SHP77 (cell line): ENCODE results near the gene RNF214.
A peak's percentile ranks its signal among the peaks of the same experiment; 100 is the strongest.
"Not testable (repeated sequence)": the region's sequence is repeated elsewhere in the genome, so short reads cannot be mapped to it uniquely, and the experiment has no call there.

Experiments used
- DNase-seq, 2 experiments: peaks; one replicate each; lab custom pipeline; 2025; lab: John Stamatoyannopoulos, UW

RNF214 gene

GRCh38 chr11:117315285-117316196 is 83.1 kb downstream of the RNF214 start:
- DNase-seq = no peak

GRCh38 chr11:117316197-117316961 is 83.9 kb downstream of the RNF214 start, which contains the start of gene BACE1:
Gene BACE1 (minus strand): TSS chr11:117316256. CDS start chr11:117315795, 461 bp downstream.
- peak; percentile 83 to 90 for DNase-seq

GRCh38 chr11:117318738-117319137 is 86.3 kb downstream of the RNF214 start:
- no peak for DNase-seq

GRCh38 chr11:117319214-117319840 is 86.9 kb downstream of the RNF214 start:
- DNase-seq = no peak

- DNase-seq = not testable (repeated sequence)
Observed at GRCh38 chr11:117327255-117327566, 94.7 kb downstream of the RNF214 start.

GRCh38 chr11:117327567-117328374 is 95.3 kb downstream of the RNF214 start, which contains the start of gene CEP164:
Gene CEP164 (plus strand): TSS chr11:117327854. CDS start chr11:117338587, 10,733 bp downstream.
- DNase-seq = peak; percentile 93 to 97

- DNase-seq = no peak
Observed at GRCh38 chr11:117328375-117329010, 96.0 kb downstream of the RNF214 start.

GRCh38 chr11:117332843-117333242 is 100.4 kb downstream of the RNF214 start:
- no peak for DNase-seq

- DNase-seq = no peak
Observed at GRCh38 chr11:117333917-117334316, 101.4 kb downstream of the RNF214 start.

- DNase-seq = no peak
Observed at GRCh38 chr11:117334896-117335295, 102.4 kb downstream of the RNF214 start.

GRCh38 chr11:117335399-117335798 is 102.9 kb downstream of the RNF214 start:
- no peak for DNase-seq
